ENCODE data around the gene SKAP2.

SKAP2 gene

DNA sequence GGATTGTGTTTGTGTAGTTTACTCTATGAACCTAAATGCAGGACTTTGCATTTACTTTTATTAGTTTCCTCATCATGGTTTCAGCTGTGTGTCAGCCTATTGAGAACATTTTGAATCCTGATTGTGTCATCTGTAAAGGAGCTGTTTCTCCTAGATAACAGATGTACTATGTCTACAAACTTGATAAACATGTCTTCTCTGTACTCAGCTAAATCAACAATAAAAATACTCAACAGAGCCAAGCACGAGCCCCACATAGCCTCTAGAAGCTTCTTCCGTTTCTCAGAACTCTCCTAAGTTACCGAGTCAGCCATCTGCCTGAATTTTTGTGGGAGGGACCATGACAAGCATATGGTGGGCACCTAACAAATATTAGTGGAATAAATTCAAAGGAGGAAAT lies 234.7 kb downstream of the SKAP2 start:
- no peak for DNase-seq

GRCh38 chr7:26627891-26628341 lies 236.5 kb downstream of the SKAP2 start:
- no peak for DNase-seq

DNA sequence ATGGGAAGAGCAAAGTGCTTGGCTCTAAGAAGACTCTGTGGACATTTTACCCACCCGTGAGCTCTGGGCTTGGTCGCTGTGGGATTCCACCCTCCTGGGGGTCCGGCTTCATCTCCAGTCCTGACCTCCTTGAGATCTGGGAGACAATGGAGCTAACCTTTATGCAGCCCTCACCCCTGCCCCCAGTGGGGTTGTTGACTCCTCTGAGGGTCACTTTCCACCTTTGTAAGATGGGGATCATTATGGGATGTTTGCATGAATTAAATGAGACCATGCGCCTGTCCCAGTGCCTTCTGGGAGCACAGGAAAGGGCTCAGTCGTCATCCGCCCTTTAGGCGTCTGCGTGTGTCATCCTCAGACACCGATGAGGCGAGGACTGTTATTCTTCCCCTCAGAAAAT lies 237.2 kb downstream of the SKAP2 start:
- DNase-seq: no peak

GRCh38 chr7:26626687-26627086 lies 237.7 kb downstream of the SKAP2 start:
- no peak for DNase-seq

DNA sequence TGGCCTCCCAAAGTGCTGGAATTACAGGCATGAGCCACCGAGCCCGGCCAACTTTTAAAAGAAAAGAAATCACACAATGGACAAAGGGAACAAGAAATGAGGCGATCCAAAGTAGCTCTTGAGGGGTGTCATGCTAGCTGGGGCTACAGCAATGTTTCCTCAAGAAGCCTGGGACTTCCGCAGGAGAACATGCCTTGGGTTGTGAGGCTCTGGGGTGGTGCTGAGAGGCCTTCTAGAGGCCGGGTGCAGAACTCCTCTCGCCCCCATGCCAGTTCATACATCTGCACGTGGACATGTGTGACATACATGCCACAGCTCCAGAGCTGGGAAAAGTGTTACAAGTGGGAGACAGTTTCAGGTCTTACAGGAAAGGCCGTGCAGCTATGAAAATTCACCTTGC lies 238.2 kb downstream of the SKAP2 start:
- DNase-seq: no peak

DNA sequence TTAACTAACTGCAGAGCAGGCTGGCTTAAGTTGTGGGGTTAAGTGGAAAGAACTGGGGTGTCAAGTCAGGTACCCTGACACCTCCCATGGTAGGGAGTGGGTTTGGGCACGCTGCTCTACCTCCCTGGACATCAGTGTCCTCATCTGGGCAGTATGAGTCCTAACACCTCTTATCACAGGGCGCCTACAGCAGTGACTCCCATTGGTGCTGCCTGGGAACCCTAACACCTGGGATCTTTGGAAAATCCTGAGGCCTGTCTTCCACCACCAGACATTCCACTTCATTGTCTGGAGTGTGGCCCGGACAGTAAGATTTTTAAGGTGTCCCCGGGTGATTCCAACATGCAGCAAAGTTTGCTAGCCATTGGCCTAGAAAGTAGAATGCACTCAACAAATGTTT lies 239.1 kb downstream of the SKAP2 start:
- DNase-seq: no peak

DNA sequence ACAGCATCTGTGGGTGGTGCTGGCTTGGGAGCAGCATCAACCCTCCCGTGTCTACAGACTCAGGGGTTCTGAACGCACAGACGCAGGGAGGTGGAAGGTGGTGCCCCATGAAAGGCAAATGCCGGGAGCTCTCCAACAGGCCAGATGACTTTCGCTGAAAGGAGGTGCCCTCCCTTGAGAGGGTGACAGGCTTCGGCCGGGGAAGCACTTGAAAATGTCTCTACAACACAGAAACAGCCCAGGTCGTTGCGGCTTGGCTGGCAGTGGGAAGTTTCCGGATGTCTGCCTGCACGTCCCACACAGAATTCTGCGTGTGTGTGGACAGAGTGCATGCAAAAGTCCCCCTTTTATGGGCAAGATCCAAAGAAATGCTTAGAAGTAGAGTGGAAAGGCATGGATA lies 239.6 kb downstream of the SKAP2 start:
- no peak for DNase-seq

DNA sequence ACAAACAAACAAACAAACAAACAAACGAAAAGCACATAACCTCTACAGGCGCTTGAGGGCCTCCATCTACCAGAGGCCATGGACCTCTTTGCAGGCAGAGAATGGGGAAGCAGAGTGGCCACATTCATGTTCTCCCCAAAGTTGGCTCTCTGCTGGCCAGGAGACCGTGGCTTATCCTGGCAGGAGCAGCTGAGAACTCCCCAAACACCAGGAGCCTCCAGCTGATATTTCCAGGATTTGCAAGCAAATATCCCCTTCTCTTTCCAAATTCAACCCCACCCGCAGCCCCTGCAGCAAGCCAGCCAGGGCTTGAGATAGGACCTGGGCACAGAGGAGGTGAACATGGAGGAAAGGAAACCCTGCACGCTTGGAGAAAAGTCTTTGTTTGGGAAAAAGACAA lies 240.0 kb downstream of the SKAP2 start:
- no peak for DNase-seq

GRCh38 chr7:26620352-26620751 lies 244.0 kb downstream of the SKAP2 start:
- DNase-seq: no peak

DNA sequence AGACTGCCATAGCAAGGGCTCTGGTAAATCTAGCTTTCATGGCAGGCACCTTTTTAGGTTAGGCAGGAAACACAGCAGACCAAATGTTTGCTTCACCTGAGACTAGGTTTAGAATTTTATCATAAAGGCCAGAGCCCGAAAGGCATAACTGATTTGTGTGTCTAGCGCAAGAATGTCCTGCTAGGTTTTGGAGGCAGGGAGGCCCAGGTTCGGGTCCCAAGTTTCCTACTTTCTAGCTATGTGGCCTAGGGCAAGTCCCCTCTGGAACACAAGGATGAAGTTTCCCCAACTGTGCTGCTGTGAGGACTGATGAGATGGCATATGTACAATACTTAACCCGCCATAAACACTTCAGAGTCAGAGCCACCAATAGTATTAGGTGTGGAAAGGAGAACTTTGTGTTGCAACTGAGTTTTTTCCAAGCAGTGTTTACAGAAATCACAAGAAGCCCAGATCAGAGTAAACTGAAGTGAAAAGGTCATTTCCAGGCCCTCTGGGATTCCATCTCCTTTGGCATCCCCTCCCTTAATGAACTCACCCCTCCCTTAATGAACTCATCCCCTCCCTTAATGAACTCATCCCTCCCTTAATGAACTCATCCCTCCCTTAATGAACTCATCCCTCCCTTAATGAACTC lies 244.9 kb downstream of the SKAP2 start:
- DNase-seq: no peak

DNA sequence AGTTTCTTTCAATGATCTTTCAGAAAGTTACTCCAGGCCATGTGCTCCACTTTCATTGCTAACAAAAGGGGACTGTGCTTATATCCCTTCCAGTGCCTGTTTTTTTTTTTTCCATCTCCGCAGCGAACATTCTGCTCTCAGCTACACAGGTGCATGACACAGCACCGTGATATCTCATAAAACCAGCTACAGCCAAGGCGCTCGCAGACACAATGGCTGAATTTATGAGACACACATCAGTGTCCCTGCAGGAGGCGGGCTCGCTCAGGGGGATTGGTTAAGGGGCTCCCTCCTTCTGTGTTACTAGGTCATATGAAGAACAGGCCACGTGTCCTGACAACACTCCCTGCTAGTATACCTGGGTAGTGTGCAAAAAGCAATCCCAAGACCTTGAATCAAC lies 245.5 kb downstream of the SKAP2 start:
- DNase-seq: no peak

GRCh38 chr7:26618449-26618848 lies 245.9 kb downstream of the SKAP2 start:
- DNase-seq: no peak

Measured in activated CD4-positive, alpha-beta T cell treated with anti-CD3 and anti-CD28 coated beads for 1 hour (primary cell).